Measurements from ENCODE around the gene IFITM1. TPM values are rescaled to one million over a fixed set of nuclear protein-coding genes. Genes with fewer than 3 reads are reported as not detected.

The IFITM1 gene
- total and polyA plus RNA-seq, 2 of the 8 experiments (the other 6 are each of a cell fraction or from before 2014, with no cell fraction given), result 394 to 1,464 TPM

GRCh38 chr11:278001-278951 is 35.6 kb upstream of the IFITM1 start, which contains the start of gene NLRP6 (continued):
- no peak for TF ChIP-seq CTCF (IDR thresholded peaks at IDR 0.05; ENCODE audit: control extremely low read depth in 1 of 3, insufficient read depth in 1 of 3, low read depth in 1 of 3, low read length in 3 of 3)
- no peak for TF ChIP-seq SIN3A (conservative IDR thresholded peaks at IDR 0.05 in 1 of 2, IDR thresholded peaks at IDR 0.05 in 1 of 2; ENCODE audit: low read depth in 1 of 2, low read length in 2 of 2)
- TF ChIP-seq KDM5A (IDR thresholded peaks at IDR 0.05; ENCODE audit: low read length), result no peak
- TF ChIP-seq, protein P1, sequence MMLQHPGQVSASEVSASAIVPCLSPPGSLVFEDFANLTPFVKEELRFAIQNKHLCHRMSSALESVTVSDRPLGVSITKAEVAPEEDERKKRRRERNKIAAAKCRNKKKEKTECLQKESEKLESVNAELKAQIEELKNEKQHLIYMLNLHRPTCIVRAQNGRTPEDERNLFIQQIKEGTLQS (IDR thresholded peaks at IDR 0.05; ENCODE audit: insufficient read depth, low read depth, low read length), result no peak
- TF ChIP-seq JUN (IDR thresholded peaks at IDR 0.05; ENCODE audit: low read depth, low read length), result no peak
- TF ChIP-seq YY1 (IDR thresholded peaks at IDR 0.05; ENCODE audit: low read depth, low read length), result no peak
- TF ChIP-seq ASH2L (IDR thresholded peaks at IDR 0.05; ENCODE audit: low read length), result no peak
